GM12864 (cell line): ENCODE results near the gene SNAPC2.
A peak's percentile ranks its signal among the peaks of the same experiment; 100 is the strongest.

Experiments
- DNase-seq: peaks from one replicate; pipeline ENCODE4 v3.0.0-alpha.2; 2011; ENCODE audit warnings: low read depth
- H3K4me3 ChIP-seq: 2 replicates; pipeline ENCODE4 v1.5.1; 2011; ENCODE audit warnings: mild to moderate bottlenecking, low read depth, low read length, control low read depth
- TF ChIP-seq, protein P1 (sequence below): IDR thresholded peaks from 2 replicates; pipeline ENCODE4 v1.5.1; 2011; ENCODE audit warnings: low read depth, mild to moderate bottlenecking, moderate library complexity, low read length, control low read depth, inconsistent platforms; ENCODE audit errors: missing control alignments

The SNAPC2 gene

DNA sequence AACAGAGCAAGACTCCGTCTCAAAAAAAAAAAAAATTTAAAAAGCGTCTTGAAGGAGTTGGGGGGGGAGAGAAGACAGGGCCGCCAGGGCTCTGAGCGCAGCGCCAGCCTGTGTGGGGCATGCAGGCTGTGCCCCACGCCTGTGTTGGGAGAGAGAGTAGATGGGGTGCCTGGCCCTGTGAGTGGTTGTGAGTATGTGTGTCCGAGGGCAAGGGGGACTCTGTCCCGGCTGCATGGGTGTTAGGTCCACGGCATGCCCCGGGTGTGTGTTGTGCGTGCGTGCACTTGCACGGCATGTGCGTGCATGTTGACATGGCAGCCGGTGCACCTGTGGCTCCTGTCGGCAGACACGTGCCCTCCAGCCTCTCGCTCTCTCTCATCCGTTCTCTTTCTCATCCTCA, 13.0 kb upstream of the SNAPC2 start:
- DNase-seq, result no peak
- TF ChIP-seq, protein P1, sequence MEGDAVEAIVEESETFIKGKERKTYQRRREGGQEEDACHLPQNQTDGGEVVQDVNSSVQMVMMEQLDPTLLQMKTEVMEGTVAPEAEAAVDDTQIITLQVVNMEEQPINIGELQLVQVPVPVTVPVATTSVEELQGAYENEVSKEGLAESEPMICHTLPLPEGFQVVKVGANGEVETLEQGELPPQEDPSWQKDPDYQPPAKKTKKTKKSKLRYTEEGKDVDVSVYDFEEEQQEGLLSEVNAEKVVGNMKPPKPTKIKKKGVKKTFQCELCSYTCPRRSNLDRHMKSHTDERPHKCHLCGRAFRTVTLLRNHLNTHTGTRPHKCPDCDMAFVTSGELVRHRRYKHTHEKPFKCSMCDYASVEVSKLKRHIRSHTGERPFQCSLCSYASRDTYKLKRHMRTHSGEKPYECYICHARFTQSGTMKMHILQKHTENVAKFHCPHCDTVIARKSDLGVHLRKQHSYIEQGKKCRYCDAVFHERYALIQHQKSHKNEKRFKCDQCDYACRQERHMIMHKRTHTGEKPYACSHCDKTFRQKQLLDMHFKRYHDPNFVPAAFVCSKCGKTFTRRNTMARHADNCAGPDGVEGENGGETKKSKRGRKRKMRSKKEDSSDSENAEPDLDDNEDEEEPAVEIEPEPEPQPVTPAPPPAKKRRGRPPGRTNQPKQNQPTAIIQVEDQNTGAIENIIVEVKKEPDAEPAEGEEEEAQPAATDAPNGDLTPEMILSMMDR, result no peak

GRCh38 chr19:7907544-7907943, 12.6 kb upstream of the SNAPC2 start:
- no peak for DNase-seq
- TF ChIP-seq, protein P1, result no peak
- no peak overlapping the region for H3K4me3 ChIP-seq

More for the DNA sequence above, 13.0 kb upstream of the SNAPC2 start:
- no peak overlapping the region for H3K4me3 ChIP-seq

GRCh38 chr19:7908078-7908699, 11.9 kb upstream of the SNAPC2 start:
- TF ChIP-seq, protein P1, result no peak
- no peak overlapping the region for H3K4me3 ChIP-seq
- DNase-seq, result no peak

GRCh38 chr19:7908742-7909461, 11.2 kb upstream of the SNAPC2 start:
- H3K4me3 ChIP-seq, result no peak overlapping the region
- TF ChIP-seq, protein P1, result peak; percentile 15
- no peak for DNase-seq

DNA sequence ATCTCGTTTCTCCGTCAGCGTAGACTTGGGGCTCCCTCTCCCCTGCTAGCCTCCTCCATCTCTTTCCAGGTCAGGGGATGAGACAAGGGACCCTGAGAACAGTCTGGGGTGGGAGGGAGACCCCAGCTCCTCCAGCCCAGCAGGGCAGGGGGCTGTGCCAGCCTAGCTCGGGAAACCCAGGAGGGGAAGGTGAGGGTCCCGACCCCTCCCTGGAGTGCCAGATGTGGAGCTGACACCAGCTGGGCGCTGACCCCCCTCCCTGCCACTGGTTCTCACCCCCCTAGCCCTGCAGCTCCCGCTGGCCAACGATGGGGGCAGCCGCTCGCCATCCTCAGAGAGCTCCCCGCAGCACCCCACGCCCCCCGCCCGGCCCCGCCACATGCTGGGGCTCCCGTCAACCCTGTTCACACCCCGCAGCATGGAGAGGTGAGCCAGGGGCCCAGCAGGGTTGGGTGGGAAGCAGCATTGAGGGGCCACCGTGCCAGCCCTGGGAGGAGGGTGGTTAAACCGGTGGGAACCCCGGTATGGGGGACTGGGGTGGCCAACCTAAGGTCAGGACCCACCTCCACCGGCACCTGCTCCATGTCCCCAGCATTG, 10.6 kb upstream of the SNAPC2 start:
- no peak overlapping the region for H3K4me3 ChIP-seq
- DNase-seq, result no peak
- TF ChIP-seq, protein P1, result no peak

DNA sequence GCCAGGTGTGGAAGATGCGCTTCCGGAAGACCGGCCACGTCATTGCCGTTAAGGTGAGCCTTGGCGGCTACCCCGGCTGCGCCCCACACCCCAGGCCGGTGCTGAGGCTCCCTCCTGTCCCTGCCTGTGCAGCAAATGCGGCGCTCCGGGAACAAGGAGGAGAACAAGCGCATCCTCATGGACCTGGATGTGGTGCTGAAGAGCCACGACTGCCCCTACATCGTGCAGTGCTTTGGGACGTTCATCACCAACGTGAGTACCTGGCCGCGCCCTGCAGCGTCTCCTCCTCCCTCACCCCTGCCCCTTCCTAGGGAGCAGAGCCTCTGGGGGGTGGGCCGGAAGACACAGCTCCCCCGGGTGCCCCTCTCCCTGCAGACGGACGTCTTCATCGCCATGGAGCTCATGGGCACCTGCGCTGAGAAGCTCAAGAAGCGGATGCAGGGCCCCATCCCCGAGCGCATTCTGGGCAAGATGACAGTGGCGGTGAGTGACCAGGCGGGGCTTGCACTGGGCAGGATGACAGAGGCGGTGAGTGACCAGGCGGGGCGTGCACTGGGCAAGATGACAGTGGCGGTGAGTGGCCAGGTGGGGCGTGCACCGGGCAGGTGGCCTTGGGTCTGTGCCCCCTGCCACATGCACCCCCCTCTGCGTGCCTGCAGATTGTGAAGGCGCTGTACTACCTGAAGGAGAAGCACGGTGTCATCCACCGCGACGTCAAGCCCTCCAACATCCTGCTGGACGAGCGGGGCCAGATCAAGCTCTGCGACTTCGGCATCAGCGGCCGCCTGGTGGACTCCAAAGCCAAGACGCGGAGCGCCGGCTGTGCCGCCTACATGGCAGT, 9.6 kb upstream of the SNAPC2 start:
- TF ChIP-seq, protein P1, result no peak
- no peak for DNase-seq

More for the DNA sequence above, 9.6 kb upstream of the SNAPC2 start:
- H3K4me3 ChIP-seq, result no peak overlapping the region
